ENCODE data around the gene CDHR1. TPM values are rescaled to one million over a fixed set of nuclear protein-coding genes. Genes with fewer than 3 reads are reported as not detected.

The CDHR1 gene
- total and polyA plus RNA-seq, 8 donors: 0.06 to 77.6 (median 3.5) TPM; not detected in 4

- H3K9me3 ChIP-seq: no peaks in the 10 kb centered on the region
- peaks cover 0 to 2% (median 0%) of the 10 kb centered on the region in 3 donors for H3K27me3 ChIP-seq
- WGBS, 5 donors: 67 to 89% (median 76%) methylated on average over 1 of the region's 1 CpG
- TF ChIP-seq POLR2AphosphoS5 (IDR thresholded peaks at IDR 0.05) (no peak), CTCF (IDR thresholded peaks at IDR 0.05) (no peak), POLR2A (IDR thresholded peaks at IDR 0.05) (no peak), EP300 (IDR thresholded peaks at IDR 0.05) (no peak)
- peaks cover 0 to 16% (median 8%) of the 10 kb centered on the region in 4 donors for H3K4me1 ChIP-seq
- no peak overlapping the region for H3K4me3 ChIP-seq
- H3K36me3 ChIP-seq: no peaks in the 10 kb centered on the region
- intact Hi-C loops (cut with DNase I; ENCODE audit: low total_unique reads): loop anchor here (10.0 kb wide), 1 partner anchor 86 kb away; no protein-coding TSS in a partner anchor
- no peak overlapping the region for H3K27ac ChIP-seq
- DNase-seq: no peak
These were observed 74.8 kb downstream of the CDHR1 start for GRCh38 chr10:84269162-84269561.

Other genes starting within 250 kb of the CDHR1 start
- gene GHITM, start 55.0 kb upstream of the CDHR1 start, total RNA-seq: 100 to 1,000 TPM in 2 of 5 donors, 10 to 100 TPM in 3; 17.5 to 186 (median 97.3) TPM
- 100 to 1,000 TPM; 104 to 170 (median 161) TPM for gene GHITM, start 55.0 kb upstream of the CDHR1 start, polyA plus RNA-seq
- 1 to 10 TPM in 1 of 5 donors, not detected in 4; 7.5 TPM for gene GPR15LG, start 20.7 kb upstream of the CDHR1 start, total RNA-seq
- gene GPR15LG, start 20.7 kb upstream of the CDHR1 start, polyA plus RNA-seq: 10 to 100 TPM in 1 of 3 donors, under 1 TPM in 1, not detected in 1; 0.92 to 82.4 TPM
- gene LRIT2, start 31.0 kb downstream of the CDHR1 start, total RNA-seq: not detected
- not detected for gene LRIT2, start 31.0 kb downstream of the CDHR1 start, polyA plus RNA-seq
- gene LRIT1, start 47.0 kb downstream of the CDHR1 start, total RNA-seq: not detected
- gene LRIT1, start 47.0 kb downstream of the CDHR1 start, polyA plus RNA-seq: not detected
- not detected for gene RGR, start 50.5 kb downstream of the CDHR1 start, total RNA-seq
- gene RGR, start 50.5 kb downstream of the CDHR1 start, polyA plus RNA-seq: 1 to 10 TPM in 1 of 3 donors, under 1 TPM in 1, not detected in 1; 0.18 to 2.7 TPM
- gene CCSER2, start 134.1 kb downstream of the CDHR1 start, total RNA-seq: 10 to 100 TPM in 4 of 5 donors, 1 to 10 TPM in 1; 7.0 to 87.9 (median 46.3) TPM
- gene CCSER2, start 134.1 kb downstream of the CDHR1 start, polyA plus RNA-seq: 10 to 100 TPM in 2 of 3 donors, 1 to 10 TPM in 1; 8.7 to 20.9 (median 10.1) TPM

Data from stomach (tissue), 9 donors.